Loucy (cell line): ENCODE data around the gene PLXNA4.

Experiments
- CTCF ChIP-seq: fragments of 200-600 bp; sonication (generic); conservative IDR thresholded peaks from 2 replicates; pipeline ENCODE4 v1.5.1; 2014; ENCODE audit warnings: mild to moderate bottlenecking, antibody characterized with exemption, low read length
- EZH2phosphoT487 ChIP-seq: fragments of 200-600 bp; IDR thresholded peaks from 2 replicates; pipeline ENCODE4 v1.6.1; 2018; ENCODE audit warnings: antibody characterized with exemption, mild to moderate bottlenecking, moderate library complexity, borderline replicate concordance

DNA sequence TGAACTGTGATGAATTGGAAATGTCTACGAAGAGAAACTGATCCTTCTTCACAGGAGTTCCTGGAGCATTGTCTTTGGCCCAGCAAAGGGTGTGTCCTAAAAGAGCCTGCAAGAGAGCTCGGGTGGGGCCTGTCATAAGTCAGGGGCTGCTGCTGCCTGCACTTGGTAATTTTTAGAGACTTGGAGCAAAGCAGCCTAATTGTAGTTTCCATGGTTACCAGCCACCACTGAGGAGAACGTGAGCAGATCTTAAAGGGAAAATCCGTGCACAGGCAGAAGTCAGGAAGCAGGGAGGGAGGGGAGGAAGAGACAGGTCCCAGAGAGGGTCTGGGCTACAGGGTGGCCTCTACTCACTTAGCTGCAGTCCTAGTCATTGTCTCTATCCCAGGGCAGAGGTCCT is 463.6 kb downstream of the PLXNA4 start:
- TF ChIP-seq CTCF, result no peak
- no peak for TF ChIP-seq EZH2phosphoT487
